ENCODE data around the gene TMCO2. TPM values are rescaled to one million over a fixed set of nuclear protein-coding genes. Genes with fewer than 3 reads are reported as not detected.

Gene TMCO2
- polyA plus RNA-seq, 4 donors: not detected

Other genes starting within 250 kb of the TMCO2 start
- 100 to 1,000 TPM; 166 to 206 (median 182) TPM for gene CAP1, start 207.2 kb upstream of the TMCO2 start, polyA plus RNA-seq (ENCODE audit: insufficient read length in 4 of 4)
- gene PPT1, start 150.7 kb upstream of the TMCO2 start, polyA plus RNA-seq (ENCODE audit: insufficient read length in 4 of 4): 100 to 1,000 TPM in 3 of 4 donors, 10 to 100 TPM in 1; 90.4 to 136 (median 105) TPM
- 10 to 100 TPM; 21.1 to 26.4 (median 21.9) TPM for gene RLF, start 86.5 kb upstream of the TMCO2 start, polyA plus RNA-seq (ENCODE audit: insufficient read length in 4 of 4)
- gene ZMPSTE24, start 10.3 kb downstream of the TMCO2 start, polyA plus RNA-seq (ENCODE audit: insufficient read length in 4 of 4): 10 to 100 TPM; 50.1 to 61.7 (median 55.9) TPM
- 10 to 100 TPM; 19.2 to 39.4 (median 30.2) TPM for gene COL9A2, start 69.3 kb downstream of the TMCO2 start, polyA plus RNA-seq (ENCODE audit: insufficient read length in 4 of 4)
- gene SMAP2, start 125.8 kb downstream of the TMCO2 start, polyA plus RNA-seq (ENCODE audit: insufficient read length in 4 of 4): 10 to 100 TPM; 20.1 to 27.4 (median 24.3) TPM
- gene ZFP69B, start 202.5 kb downstream of the TMCO2 start, polyA plus RNA-seq (ENCODE audit: insufficient read length in 4 of 4): 1 to 10 TPM; 4.8 to 6.1 (median 5.7) TPM
- gene ZFP69, start 229.4 kb downstream of the TMCO2 start, polyA plus RNA-seq (ENCODE audit: insufficient read length in 4 of 4): 1 to 10 TPM; 6.3 to 9.5 (median 6.9) TPM

Measured in left renal cortex interstitium (tissue), 4 donors.